Right lobe of liver (tissue), 6 donors: ENCODE measurements around the gene ATG14. TPM values are rescaled to one million over a fixed set of nuclear protein-coding genes. Genes with fewer than 3 reads are reported as not detected.
"Not testable (repeated sequence)": the region's sequence is repeated elsewhere in the genome, so short reads cannot be mapped to it uniquely, and the experiment has no call there.

Experiments used
- ATAC-seq, 4 donors: fragments of 200-7000 bp; cut with Tn5 transposase; one replicate each; pipeline ENCODE4 v1.9.1; 2020; ENCODE audit warnings: mild to moderate bottlenecking in 4 of 4, moderate library complexity in 4 of 4
- DNase-seq, 3 donors: peaks; one replicate each; pipeline ENCODE4 v3.0.0-alpha.2; 2020
- H3K27ac ChIP-seq, 3 donors: fragments of 200-600 bp; one replicate each; pipeline ENCODE4 v1.8.0; 2022
- H3K27me3 ChIP-seq, 2 donors: fragments of 200-600 bp; one replicate each; pipeline ENCODE4 v1.8.0; 2022
- H3K36me3 ChIP-seq, 4 donors: fragments of 200-600 bp; sonication (generic) in 1 of 4; one replicate each; pipeline versions ENCODE4 v1.5.1 to v1.8.0; 2017 to 2022; ENCODE audit warnings: control low read depth in 1 of 4
- H3K4me1 ChIP-seq, 4 donors: fragments of 200-600 bp; sonication (generic) in 1 of 4; one replicate each; pipeline versions ENCODE4 v1.5.1 to v1.8.0; 2017 to 2022; ENCODE audit warnings: control low read depth in 1 of 4
- H3K4me3 ChIP-seq, 3 donors: fragments of 200-600 bp; one replicate each; pipeline ENCODE4 v1.8.0; 2022
- H3K9me3 ChIP-seq, 4 donors: fragments of 200-600 bp; sonication (generic) in 1 of 4; one replicate each; pipeline versions ENCODE4 v1.5.1 to v1.8.0; 2017 to 2022; ENCODE audit warnings: control low read depth in 1 of 4
- POLR2A ChIP-seq: fragments of 450-650 bp; IDR thresholded peaks from one replicate; pipeline ENCODE4 v1.6.1; 2017; ENCODE audit warnings: antibody characterized with exemption, mild to moderate bottlenecking
- WGBS: methylation state at CpG from one replicate; pipeline ENCODE4 v1.1.6; 2018; ENCODE audit warnings: low coverage, low lambda C conversion rate; ENCODE audit not compliant: insufficient coverage; ENCODE audit errors: missing lambda C conversion rate; 5-methylcytosine and 5-hydroxymethylcytosine counted together
- intact Hi-C, 2 donors: fragments of 100-400 bp; cut with DNase I; formaldehyde crosslinking; loops; one replicate each; pipeline versions ENCODE4 v1.11.2 to v1.14.1; 2022
- total RNA-seq, 6 experiments: library from RNA; depleted of rRNA in 2 of 6; stranded (reverse); fragments of >200 nt in 2 of 6; fragmentation: NEBNext Ultra II Directional in 3 of 6; extraction: Animal tissue kit (Norgen Biotek cat#: 25700) in 3 of 6; gene quantifications; one replicate each; pipeline versions ENCODE4 v1.1.0 to v1.2.4, GENCODE V29; 2016 to 2023
- TF ChIP-seq, protein P1 (sequence below), 4 donors: fragments of 200-600 bp in 3 of 4; fragments of 450-650 bp in 1 of 4; IDR thresholded peaks; one replicate each; pipeline versions ENCODE4 v1.5.1 to v1.8.0; 2016 to 2022; ENCODE audit warnings: antibody characterized with exemption in 4 of 4, mild to moderate bottlenecking in 2 of 4
- donor health status: DM: no; HTN: yes; CAD: no.
- donor health status: DM: no; HTN: no; CAD: no.
- donor health status: DM: no; HTN: no; CAD: no.
- donor health status: DM: no; HTN: yes; CAD: no.
- donor health status: DM: no; HTN: yes; CAD: no.

ATG14 gene
- total RNA-seq, 6 experiments from 2014 or later, result 4.0 to 4.7 (median 4.2) TPM

DNA sequence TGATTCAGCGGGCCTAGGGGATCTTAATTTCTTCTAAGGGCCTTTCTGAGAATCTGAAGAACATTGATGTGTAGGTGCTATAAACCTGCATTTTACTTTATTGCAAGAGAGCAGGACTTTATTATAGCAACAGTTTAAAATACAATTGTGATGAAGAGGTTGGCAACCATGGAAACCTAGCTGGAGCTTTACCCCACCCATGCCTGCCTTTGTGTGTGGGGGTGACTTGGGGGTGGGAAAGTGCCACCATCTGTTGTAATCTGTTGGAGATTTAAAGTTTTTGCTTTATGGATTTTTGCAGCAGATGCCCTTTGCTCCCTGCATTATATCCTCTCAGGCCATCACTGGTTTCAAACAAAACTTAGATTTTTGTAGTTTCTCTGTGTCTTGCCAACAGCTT is 64.6 kb downstream of the ATG14 start:
- H3K4me1 ChIP-seq, result no peaks in the 10 kb centered on the region
- intact Hi-C loops, result no loop called here
- ATAC-seq, result no peak

DNA sequence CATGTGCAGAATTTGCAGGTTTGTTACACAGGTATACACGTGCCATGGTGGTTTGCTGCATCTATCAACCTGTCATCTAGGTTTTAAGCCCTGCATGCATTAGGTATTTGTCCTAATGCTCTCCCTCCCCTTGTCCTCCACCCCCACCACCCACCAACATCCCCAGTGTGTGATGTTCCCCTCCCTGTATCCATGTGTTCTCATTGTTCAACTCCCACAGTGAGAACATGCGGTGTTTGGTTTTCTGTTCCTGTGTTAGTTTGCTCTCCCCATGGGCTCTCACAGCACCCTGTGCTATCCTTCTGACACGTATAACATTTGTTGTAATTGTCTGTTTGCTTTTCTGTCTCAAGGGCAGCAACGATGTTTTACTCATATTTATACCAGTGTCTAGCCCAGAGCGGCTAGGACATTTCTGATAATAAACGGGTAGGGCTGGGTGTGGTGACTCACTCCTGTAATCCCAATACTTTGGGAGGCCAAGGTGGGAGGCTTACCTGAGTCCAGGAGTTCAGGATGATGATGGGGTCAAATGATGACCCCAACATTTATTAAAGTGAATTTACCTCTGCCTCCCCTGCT is 67.0 kb downstream of the ATG14 start:
- H3K9me3 ChIP-seq, H3K4me1 ChIP-seq, DNase-seq, H3K36me3 ChIP-seq, intact Hi-C loops, H3K4me3 ChIP-seq, ATAC-seq, H3K27ac ChIP-seq, H3K27me3 ChIP-seq: not testable (repeated sequence)
- WGBS, result 65% methylated on average over 6 of the region's 6 CpGs

More for the DNA sequence above, 64.6 kb downstream of the ATG14 start:
- Histone ChIP-seq H3K27ac (no peak overlapping the region), H3K36me3 (peaks cover 0 to 18% (median 0%) of the 10 kb centered on the region in 4 donors), H3K9me3 (no peaks in the 10 kb centered on the region), H3K4me3 (no peak overlapping the region), H3K27me3 (no peaks in the 10 kb centered on the region)
- no peak for DNase-seq
- no peak for TF ChIP-seq POLR2A
- TF ChIP-seq, protein P1, sequence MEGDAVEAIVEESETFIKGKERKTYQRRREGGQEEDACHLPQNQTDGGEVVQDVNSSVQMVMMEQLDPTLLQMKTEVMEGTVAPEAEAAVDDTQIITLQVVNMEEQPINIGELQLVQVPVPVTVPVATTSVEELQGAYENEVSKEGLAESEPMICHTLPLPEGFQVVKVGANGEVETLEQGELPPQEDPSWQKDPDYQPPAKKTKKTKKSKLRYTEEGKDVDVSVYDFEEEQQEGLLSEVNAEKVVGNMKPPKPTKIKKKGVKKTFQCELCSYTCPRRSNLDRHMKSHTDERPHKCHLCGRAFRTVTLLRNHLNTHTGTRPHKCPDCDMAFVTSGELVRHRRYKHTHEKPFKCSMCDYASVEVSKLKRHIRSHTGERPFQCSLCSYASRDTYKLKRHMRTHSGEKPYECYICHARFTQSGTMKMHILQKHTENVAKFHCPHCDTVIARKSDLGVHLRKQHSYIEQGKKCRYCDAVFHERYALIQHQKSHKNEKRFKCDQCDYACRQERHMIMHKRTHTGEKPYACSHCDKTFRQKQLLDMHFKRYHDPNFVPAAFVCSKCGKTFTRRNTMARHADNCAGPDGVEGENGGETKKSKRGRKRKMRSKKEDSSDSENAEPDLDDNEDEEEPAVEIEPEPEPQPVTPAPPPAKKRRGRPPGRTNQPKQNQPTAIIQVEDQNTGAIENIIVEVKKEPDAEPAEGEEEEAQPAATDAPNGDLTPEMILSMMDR (IDR thresholded peaks at IDR 0.05), result no peak
- 100% methylated on average over 1 of the region's 1 CpG for WGBS

DNA sequence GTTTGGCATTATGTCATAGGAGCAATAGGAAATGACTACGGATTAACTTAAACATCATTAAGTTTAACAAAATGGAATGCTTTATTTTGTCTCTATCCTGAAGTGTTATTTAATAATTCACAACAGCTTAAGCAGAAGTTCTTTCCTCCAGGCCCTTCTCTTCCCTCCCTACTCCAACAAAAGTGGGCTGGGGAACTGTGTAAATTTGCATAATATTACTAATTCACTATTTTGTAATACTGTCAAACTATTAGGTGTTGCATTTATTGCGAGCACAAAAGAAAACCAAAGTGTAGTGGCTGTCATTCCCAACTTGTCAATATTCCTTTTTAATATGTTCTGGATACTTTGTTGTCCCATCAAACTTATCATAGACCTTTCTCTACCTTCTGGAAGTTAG is 69.8 kb downstream of the ATG14 start:
- ATAC-seq, result no peak
- Histone ChIP-seq H3K9me3 (no peaks in the 10 kb centered on the region), H3K4me1 (no peaks in the 10 kb centered on the region), H3K27ac (no peak overlapping the region), H3K36me3 (no peaks in the 10 kb centered on the region), H3K4me3 (no peak overlapping the region), H3K27me3 (no peaks in the 10 kb centered on the region)
- intact Hi-C loops, result no loop called here
- no peak for DNase-seq
- WGBS, result 94% methylated on average over 2 of the region's 2 CpGs
- no peak for TF ChIP-seq POLR2A
- TF ChIP-seq, protein P1 (IDR thresholded peaks at IDR 0.05), result no peak

DNA sequence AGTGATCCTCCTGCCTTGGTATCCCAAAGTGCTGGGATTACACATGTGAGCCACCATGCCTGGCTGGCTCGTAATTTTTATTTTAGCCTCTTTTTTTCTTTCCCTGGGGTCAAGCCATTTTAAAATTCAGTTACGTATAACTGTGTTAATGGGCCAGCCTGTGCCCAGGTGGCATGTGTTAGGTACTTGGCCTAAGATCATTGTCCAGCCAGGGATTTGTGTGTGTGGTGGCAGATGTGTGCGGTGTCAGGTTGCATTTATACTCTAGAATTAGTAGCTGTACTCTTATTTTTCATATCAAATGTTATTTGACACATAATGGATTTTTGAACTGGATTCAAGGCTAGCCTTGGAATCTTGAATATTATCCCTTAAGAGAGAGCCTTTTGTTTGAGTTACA is 71.1 kb downstream of the ATG14 start:
- Histone ChIP-seq H3K4me1 (no peaks in the 10 kb centered on the region), H3K36me3 (no peaks in the 10 kb centered on the region), H3K27ac (no peak overlapping the region), H3K9me3 (no peaks in the 10 kb centered on the region), H3K27me3 (no peaks in the 10 kb centered on the region), H3K4me3 (no peak overlapping the region)
- no peak for ATAC-seq
- intact Hi-C loops, result no loop called here
- no peak for TF ChIP-seq POLR2A
- TF ChIP-seq, protein P1 (IDR thresholded peaks at IDR 0.05), result no peak
- WGBS, result 96% methylated on average over 3 of the region's 3 CpGs
- no peak for DNase-seq

DNA sequence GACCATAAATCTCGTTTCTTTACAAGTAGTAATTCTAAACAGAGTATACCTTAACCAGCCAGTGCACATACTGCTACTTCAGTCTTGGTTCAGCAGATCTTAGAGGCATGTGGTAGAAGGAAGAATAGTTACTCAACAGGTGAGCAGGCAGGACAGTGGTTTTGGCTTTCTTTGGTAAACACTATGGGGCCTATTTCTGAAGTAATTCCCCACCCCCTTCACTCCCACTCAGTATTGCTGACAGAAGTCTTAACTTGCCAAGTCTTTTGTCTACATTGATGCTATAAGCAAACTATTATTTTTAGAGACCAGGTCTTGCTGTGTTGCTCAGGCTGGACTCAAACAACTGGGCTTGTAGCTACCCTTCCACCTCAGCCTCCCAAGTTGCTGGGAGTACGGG is 71.9 kb downstream of the ATG14 start:
- Histone ChIP-seq H3K27ac (no peak overlapping the region), H3K4me1 (no peaks in the 10 kb centered on the region), H3K4me3 (no peak overlapping the region), H3K27me3 (no peaks in the 10 kb centered on the region), H3K36me3 (no peaks in the 10 kb centered on the region), H3K9me3 (no peaks in the 10 kb centered on the region)
- no peak for DNase-seq
- TF ChIP-seq, protein P1 (IDR thresholded peaks at IDR 0.05), result no peak
- no peak for TF ChIP-seq POLR2A
- WGBS, result 40% methylated on average over 2 of the region's 2 CpGs
- peak in 1 of 4 donors; percentile 11 for ATAC-seq
- intact Hi-C loops, result no loop called here
